Measurements from ENCODE around the gene LCE2D.
"Not testable (repeated sequence)": the region's sequence is repeated elsewhere in the genome, so short reads cannot be mapped to it uniquely, and the experiment has no call there.

The LCE2D gene, protein sequence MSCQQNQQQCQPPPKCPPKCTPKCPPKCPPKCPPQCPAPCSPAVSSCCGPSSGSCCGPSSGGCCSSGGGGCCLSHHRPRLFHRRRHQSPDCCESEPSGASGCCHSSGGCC

DNA sequence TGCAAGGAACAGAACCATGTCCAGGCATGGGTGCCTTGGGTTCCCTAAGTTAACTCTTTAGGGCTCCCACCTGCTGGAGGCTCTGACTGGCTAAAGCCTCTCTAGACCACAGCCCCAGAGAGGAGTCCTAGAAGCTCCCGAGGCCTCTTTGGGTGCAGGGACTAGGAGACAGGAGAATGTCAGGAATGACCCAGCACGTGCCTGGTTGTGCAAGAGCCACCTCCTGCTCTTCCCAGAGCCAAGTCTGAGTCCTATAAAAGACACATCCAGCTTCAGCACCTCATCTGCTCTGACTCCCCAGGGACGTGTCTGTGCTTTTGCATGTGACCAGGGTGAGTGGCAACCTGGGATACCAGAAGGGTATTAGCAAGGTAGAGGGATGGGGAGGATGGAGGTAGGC, at the start of gene LCE2D:
LCE2D (plus strand) TSS at position 283 of the 400 bp plus-strand sequence. CDS start 726 bp downstream, outside the sequence.
- H3K9me3 Mint-ChIP-seq (ENCODE audit: low read depth), result no peaks in the 10 kb centered on the region
- H3K36me3 Mint-ChIP-seq, result no peaks in the 10 kb centered on the region
- H3K27me3 Mint-ChIP-seq, result peaks cover 7% of the 10 kb centered on the region
- no peaks in the 10 kb centered on the region for H3K4me1 Mint-ChIP-seq (ENCODE audit: low read depth)
- H3K27ac Mint-ChIP-seq, result no peak within 1 kb of the TSS
- no peak within 1 kb of the TSS for H3K4me3 Mint-ChIP-seq

DNA sequence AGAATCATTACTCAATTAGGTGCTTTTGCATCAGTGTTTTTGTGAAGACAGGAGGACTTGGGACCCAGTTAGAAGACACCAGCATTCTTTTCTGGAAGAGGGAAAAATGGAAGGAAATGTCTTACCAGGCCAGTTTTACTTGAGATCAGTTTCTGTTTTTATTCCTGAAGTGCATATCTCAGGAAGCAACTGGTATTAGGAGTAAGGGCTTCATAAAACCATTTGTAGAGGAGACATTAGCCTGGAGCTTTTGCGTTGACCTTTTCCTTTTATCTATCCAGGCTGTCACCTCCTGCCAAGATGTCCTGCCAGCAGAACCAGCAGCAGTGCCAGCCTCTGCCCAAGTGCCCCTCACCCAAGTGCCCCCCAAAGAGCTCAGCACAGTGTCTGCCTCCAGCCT, 49.7 kb upstream of the LCE2D start, which contains the start of gene LCE3B:
LCE3B (plus strand) TSS at position 301 of the 400 bp plus-strand sequence; CDS start at position 301, 0 bp downstream.
- no peaks in the 10 kb centered on the region for H3K4me1 Mint-ChIP-seq (ENCODE audit: low read depth)
- H3K36me3 Mint-ChIP-seq, result no peaks in the 10 kb centered on the region
- no peak within 1 kb of the TSS for H3K4me3 Mint-ChIP-seq
- peaks cover 11% of the 10 kb centered on the region for H3K27me3 Mint-ChIP-seq
- peaks cover 3% of the 10 kb centered on the region for H3K9me3 Mint-ChIP-seq (ENCODE audit: low read depth)
- no peak within 1 kb of the TSS for H3K27ac Mint-ChIP-seq

DNA sequence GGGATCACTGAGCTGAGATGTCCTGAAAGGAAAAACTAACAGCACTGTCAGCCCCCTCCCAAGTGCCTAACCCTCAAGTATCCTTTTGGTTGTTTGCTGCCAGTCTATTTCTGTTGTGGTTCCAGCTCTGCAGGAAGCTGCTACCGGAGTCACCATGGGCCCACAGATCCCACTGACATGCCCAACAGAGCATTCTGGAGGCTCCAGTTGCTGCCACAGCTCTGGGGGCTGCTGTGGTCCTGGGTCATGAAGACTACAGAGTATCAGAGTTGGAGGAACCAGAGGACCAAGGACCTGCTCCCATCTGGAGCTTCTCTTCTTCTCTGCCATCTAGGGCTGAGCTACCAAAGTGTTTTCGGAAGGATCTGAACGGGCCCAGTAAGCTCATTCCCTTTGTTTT, 41.2 kb upstream of the LCE2D start:
- H3K36me3 Mint-ChIP-seq, result no peaks in the 10 kb centered on the region
- H3K27ac Mint-ChIP-seq, result no peak overlapping the region
- no peaks in the 10 kb centered on the region for H3K4me1 Mint-ChIP-seq (ENCODE audit: low read depth)
- peaks cover 14% of the 10 kb centered on the region for H3K27me3 Mint-ChIP-seq
- H3K9me3 Mint-ChIP-seq (ENCODE audit: low read depth), result peaks cover 10% of the 10 kb centered on the region
- no peak overlapping the region for H3K4me3 Mint-ChIP-seq

DNA sequence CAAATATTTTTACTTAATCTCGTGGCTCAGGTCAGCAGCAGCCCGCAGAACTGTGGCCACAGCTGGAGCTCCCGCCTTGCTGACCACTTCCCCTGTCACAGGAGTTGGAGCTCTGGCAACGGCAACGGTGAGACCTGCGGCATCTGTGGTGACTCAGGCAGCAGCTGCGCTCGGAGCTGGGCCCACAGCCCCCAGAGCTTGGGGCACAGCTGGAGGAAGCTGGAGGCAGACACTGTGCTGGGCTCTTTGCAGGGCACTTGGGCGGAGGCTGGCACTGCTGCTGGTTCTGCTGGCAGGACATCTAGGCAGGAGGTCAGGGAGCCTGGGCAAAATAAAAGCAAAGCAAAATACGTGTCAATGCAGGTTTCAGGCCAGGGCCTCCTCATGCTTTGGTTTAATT, 40.4 kb upstream of the LCE2D start, which contains the start of gene LCE3A:
LCE3A (minus strand) TSS at position 301 of the 400 bp plus-strand sequence; CDS start at position 301, 0 bp downstream.
- no peaks in the 10 kb centered on the region for H3K4me1 Mint-ChIP-seq (ENCODE audit: low read depth)
- H3K27ac Mint-ChIP-seq, result no peak within 1 kb of the TSS
- no peaks in the 10 kb centered on the region for H3K36me3 Mint-ChIP-seq
- peaks cover 10% of the 10 kb centered on the region for H3K9me3 Mint-ChIP-seq (ENCODE audit: low read depth)
- H3K4me3 Mint-ChIP-seq, result no peak within 1 kb of the TSS
- H3K27me3 Mint-ChIP-seq, result peaks cover 20% of the 10 kb centered on the region

DNA sequence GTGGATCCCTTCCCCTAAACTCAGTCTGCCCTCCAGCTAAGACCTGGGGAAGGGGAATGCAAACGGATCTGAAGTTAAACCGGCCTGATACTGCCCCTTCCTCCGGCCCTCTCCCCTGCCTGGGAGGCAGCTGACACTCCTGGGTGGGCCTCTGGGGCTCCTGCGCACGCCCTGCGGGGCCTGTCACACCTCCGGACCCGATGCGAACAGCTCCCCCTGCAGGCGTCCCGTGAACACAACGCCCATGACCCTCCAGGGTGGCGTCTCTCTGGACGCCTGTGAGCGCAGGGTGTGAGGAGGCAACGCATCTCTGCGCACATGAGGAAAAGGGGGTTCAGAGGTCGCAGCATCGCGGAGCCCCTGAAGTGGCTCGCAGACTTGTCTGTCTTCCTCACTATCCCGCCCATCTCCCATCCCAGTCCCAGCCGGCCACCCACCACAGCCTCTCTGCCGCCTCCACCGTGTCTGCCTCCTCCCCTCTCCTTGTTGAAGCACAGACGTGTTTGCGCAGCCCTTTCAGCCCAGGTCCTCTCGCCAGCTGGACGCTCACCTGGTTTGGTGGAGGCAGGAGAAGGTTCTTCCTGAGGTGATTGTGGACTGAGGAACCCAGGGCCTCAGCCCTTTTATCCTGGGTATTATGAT, 39.9 kb upstream of the LCE2D start:
- no peak overlapping the region for H3K27ac Mint-ChIP-seq
- peaks cover 20% of the 10 kb centered on the region for H3K27me3 Mint-ChIP-seq
- no peak overlapping the region for H3K4me3 Mint-ChIP-seq
- no peaks in the 10 kb centered on the region for H3K4me1 Mint-ChIP-seq (ENCODE audit: low read depth)
- H3K9me3 Mint-ChIP-seq (ENCODE audit: low read depth), result peaks cover 10% of the 10 kb centered on the region
- no peaks in the 10 kb centered on the region for H3K36me3 Mint-ChIP-seq

DNA sequence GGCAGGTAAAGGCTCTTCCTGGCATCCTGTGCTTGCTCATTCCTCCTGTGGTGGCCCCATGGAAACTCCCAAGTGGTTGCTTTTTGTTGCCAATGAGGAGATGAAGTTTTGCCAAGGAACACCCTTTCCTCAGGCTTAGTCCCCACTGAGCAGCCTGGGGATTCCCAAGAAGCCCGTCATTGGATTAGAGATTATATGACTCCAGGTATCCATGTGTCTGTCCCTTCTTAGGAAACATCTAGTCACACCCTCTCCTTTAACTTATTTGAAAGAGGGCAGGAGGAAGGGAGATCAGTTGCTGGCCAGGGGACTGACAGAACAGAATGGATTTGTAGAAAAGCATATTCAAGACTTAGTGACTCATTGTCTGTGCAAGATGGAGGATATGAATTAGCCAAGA, 36.4 kb upstream of the LCE2D start:
- no peak overlapping the region for H3K27ac Mint-ChIP-seq
- H3K27me3 Mint-ChIP-seq, result peaks cover 25% of the 10 kb centered on the region
- H3K4me1 Mint-ChIP-seq (ENCODE audit: low read depth), result no peaks in the 10 kb centered on the region
- no peak overlapping the region for H3K4me3 Mint-ChIP-seq
- H3K36me3 Mint-ChIP-seq, result no peaks in the 10 kb centered on the region
- H3K9me3 Mint-ChIP-seq (ENCODE audit: low read depth), result no peaks in the 10 kb centered on the region

DNA sequence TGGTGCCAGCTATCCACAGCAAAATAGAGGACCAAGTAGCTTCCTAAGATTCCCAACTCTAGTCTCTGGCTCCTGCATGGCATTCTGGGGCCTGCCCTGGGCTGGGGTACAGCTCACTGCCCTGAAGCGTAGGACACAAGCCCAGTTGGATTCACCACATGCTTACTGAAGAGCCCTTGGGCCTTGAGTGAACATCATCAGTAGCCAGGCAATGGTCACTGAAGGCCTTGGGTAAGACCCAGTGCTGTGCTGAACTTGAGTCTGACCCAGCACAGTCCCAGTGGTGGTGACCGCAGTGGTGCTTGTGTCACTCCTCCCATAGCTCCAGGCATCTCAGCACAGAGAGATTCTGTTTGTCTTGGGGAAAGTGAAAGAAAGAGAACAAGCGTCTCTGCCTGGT, 32.6 kb upstream of the LCE2D start:
- Mint-ChIP-seq H3K4me3 (no peak overlapping the region), H3K36me3 (no peaks in the 10 kb centered on the region), H3K9me3 (ENCODE audit: low read depth) (no peaks in the 10 kb centered on the region), H3K27ac (no peak overlapping the region), H3K4me1 (ENCODE audit: low read depth) (no peaks in the 10 kb centered on the region), H3K27me3 (peaks cover 17% of the 10 kb centered on the region)

DNA sequence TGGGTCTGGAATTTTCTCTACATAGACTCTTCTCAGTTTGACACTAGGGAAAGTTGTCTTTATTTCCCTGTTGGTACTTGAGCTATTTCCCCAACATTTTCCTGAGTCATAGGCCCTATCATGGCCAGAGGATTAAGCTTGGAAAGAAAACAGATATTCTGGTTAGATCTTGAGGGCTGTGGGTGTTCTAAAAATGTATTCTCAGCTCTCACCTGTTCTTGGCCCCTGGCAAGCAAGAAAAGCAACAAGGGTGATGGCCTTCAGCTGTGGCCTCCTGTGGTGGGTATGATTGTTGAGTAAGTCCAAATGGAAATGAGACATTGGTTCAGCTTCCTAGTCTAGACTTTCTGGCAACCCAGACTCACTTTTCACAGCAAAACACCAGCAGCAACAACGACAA, 22.8 kb upstream of the LCE2D start:
- no peaks in the 10 kb centered on the region for H3K36me3 Mint-ChIP-seq
- no peak overlapping the region for H3K4me3 Mint-ChIP-seq

DNA sequence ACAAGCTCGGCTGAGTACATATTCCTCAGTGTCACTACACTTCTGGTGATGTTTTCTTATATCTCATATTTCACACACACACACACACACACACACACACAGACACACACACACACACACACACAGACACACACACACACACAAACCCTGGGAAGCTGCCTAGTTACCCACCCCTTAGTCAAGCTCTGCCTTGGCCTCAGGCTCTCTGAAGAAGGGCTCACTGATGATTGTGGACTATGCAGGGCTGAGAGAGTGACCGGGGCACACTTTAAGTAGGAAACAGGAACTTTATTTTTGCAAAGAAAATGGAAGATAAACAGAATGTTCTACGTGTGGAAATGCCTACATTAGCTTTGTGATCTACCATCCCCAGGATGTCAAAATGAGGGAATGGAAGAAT, 19.2 kb upstream of the LCE2D start:
- H3K4me3 Mint-ChIP-seq, result no peak overlapping the region
- H3K9me3 Mint-ChIP-seq (ENCODE audit: low read depth), result peaks cover 6% of the 10 kb centered on the region
- no peak overlapping the region for H3K27ac Mint-ChIP-seq
- H3K27me3 Mint-ChIP-seq, result peaks cover 12% of the 10 kb centered on the region
- no peaks in the 10 kb centered on the region for H3K4me1 Mint-ChIP-seq (ENCODE audit: low read depth)
- H3K36me3 Mint-ChIP-seq, result no peaks in the 10 kb centered on the region

More for the DNA sequence above, 22.8 kb upstream of the LCE2D start:
- Mint-ChIP-seq H3K9me3 (ENCODE audit: low read depth) (peaks cover 7% of the 10 kb centered on the region), H3K27ac (no peak overlapping the region), H3K27me3 (peaks cover 4% of the 10 kb centered on the region), H3K4me1 (ENCODE audit: low read depth) (no peaks in the 10 kb centered on the region)

DNA sequence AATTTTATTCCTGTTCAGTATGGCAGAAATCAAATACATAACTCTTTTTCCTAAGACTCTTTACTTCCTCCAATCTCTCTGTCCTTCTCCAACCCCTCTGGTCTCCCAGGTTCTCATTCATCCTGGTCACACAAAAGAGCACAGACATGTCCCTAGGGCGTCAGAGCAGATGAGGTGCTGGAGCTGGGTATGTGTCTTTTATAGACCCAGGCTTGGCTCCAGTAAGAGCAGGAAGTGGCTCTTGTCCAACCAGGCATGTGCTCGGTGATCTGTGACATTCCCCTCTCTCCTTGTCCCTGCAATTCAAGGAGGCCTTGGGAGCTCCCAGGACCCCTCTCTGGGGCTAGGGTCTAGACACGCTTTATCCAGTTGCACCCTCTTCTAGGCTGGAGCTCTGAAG, 18.0 kb upstream of the LCE2D start:
- Mint-ChIP-seq H3K27ac (no peak overlapping the region), H3K27me3 (peaks cover 13% of the 10 kb centered on the region), H3K4me3 (no peak overlapping the region), H3K36me3 (no peaks in the 10 kb centered on the region), H3K4me1 (ENCODE audit: low read depth) (no peaks in the 10 kb centered on the region), H3K9me3 (ENCODE audit: low read depth) (no peaks in the 10 kb centered on the region)

DNA sequence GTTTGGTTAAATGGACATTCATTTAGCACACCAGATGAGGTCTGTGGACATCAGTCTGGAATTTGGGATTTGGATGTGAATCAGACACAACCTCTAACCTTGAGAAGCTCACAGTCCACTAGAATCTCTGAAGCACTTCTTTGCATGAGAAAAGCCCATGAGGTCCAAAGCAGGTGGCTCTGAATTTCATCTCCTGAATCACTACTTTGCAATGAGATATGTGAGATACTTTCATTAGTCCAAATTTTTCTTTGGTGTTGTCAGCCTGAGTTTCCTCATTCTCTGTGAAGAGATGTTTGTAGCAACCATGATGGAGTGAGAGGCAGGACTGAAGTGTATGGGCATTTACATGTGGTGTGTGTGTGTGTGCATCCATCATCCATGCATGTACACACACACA, 16.5 kb upstream of the LCE2D start:
- Mint-ChIP-seq H3K27ac (no peak overlapping the region), H3K4me3 (no peak overlapping the region), H3K27me3 (peaks cover 14% of the 10 kb centered on the region), H3K9me3 (ENCODE audit: low read depth) (no peaks in the 10 kb centered on the region), H3K36me3 (no peaks in the 10 kb centered on the region), H3K4me1 (ENCODE audit: low read depth) (no peaks in the 10 kb centered on the region)

DNA sequence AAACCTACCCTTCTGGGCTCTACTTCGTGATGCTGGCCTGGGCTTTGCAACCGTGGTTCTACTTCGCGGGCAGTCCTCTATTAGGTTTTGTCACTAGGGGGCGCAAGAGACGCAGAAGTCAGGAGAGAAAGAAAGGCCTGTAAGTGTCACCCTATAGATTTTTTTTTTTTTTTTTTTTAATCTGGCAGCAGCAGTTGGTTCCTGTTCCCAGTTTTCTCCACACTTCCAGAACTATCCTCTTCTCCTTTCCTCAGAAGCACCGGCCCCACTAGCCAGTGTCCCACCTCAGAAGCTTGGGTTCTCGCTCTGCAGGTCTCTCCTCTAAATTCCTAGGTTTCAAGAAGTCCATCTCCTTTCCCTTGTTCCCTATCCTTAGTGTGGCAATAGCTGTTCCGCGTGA, 9.1 kb upstream of the LCE2D start:
- H3K4me1 Mint-ChIP-seq (ENCODE audit: low read depth), result peaks cover 2% of the 10 kb centered on the region
- no peaks in the 10 kb centered on the region for H3K9me3 Mint-ChIP-seq (ENCODE audit: low read depth)
- H3K4me3 Mint-ChIP-seq, result no peak overlapping the region
- H3K27ac Mint-ChIP-seq, result no peak overlapping the region
- peaks cover 6% of the 10 kb centered on the region for H3K27me3 Mint-ChIP-seq
- no peaks in the 10 kb centered on the region for H3K36me3 Mint-ChIP-seq

DNA sequence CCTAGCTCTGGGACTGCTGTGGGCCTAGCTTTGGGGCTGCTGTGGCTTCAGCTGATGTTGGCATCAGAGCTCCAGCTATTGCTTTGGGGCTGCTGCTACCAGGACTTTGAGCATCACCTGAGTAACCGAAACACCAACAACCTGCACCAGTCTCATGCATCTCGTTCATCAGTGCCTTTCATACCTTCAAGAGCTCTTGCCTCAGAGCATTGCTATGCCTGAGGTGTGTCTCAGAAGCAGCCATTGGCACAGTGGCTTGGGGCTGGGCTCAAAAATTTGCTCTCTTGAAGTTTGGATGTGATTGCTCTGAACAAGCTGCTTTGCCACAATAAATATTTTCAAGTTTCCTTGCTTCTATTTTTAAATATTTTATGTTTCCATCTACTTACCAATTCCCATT, 6.7 kb upstream of the LCE2D start:
- H3K36me3 Mint-ChIP-seq, result no peaks in the 10 kb centered on the region
- no peak overlapping the region for H3K27ac Mint-ChIP-seq
- peaks cover 2% of the 10 kb centered on the region for H3K4me1 Mint-ChIP-seq (ENCODE audit: low read depth)
- peaks cover 5% of the 10 kb centered on the region for H3K27me3 Mint-ChIP-seq
- H3K9me3 Mint-ChIP-seq (ENCODE audit: low read depth), result no peaks in the 10 kb centered on the region
- no peak overlapping the region for H3K4me3 Mint-ChIP-seq

DNA sequence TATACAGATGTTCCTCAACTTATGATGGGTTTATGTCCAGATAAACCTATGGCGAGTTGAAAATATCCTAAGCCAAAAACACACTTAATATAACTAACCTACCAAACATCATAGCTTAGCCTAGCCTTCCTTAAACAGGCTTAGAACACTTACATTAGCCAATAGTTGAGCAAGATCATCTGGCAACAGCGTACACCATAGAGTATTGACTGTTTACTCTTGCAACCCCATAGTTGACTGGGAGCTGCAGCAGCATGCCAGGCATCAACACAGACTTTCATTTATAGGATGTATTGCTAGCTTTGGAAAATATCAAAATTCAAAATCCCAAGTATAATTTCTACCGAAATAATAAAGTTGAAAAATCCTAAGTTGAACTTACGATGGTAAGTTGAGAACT, 5.5 kb upstream of the LCE2D start:
- H3K4me1 Mint-ChIP-seq (ENCODE audit: low read depth), result peaks cover 2% of the 10 kb centered on the region
- no peak overlapping the region for H3K27ac Mint-ChIP-seq
- no peak overlapping the region for H3K4me3 Mint-ChIP-seq
- H3K36me3 Mint-ChIP-seq, result no peaks in the 10 kb centered on the region
- H3K9me3 Mint-ChIP-seq (ENCODE audit: low read depth), result no peaks in the 10 kb centered on the region
- peaks cover 4% of the 10 kb centered on the region for H3K27me3 Mint-ChIP-seq

DNA sequence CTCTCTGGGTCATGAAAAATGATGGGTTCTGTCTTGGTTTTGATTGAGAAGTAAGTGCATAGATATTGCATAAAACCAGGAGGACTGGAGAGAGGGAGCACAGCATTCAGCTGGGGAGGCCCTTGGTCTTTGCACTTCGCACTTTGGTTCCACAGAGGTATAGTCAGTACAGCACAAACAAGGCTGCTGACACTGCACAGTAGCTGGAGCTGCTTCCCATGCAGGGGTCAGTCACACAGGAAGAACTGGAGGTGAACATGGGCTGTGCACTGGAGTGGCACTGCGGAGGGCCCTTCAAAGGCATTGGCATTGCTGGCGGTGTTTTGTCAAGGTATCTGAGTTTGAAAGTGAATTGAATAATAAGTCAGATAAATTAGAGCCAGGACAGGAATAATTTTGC, 4.5 kb upstream of the LCE2D start:
- no peak overlapping the region for H3K4me3 Mint-ChIP-seq
- no peak overlapping the region for H3K27ac Mint-ChIP-seq
- H3K9me3 Mint-ChIP-seq (ENCODE audit: low read depth), result no peaks in the 10 kb centered on the region
- H3K36me3 Mint-ChIP-seq, result no peaks in the 10 kb centered on the region
- H3K27me3 Mint-ChIP-seq, result peaks cover 2% of the 10 kb centered on the region
- H3K4me1 Mint-ChIP-seq (ENCODE audit: low read depth), result peaks cover 2% of the 10 kb centered on the region

DNA sequence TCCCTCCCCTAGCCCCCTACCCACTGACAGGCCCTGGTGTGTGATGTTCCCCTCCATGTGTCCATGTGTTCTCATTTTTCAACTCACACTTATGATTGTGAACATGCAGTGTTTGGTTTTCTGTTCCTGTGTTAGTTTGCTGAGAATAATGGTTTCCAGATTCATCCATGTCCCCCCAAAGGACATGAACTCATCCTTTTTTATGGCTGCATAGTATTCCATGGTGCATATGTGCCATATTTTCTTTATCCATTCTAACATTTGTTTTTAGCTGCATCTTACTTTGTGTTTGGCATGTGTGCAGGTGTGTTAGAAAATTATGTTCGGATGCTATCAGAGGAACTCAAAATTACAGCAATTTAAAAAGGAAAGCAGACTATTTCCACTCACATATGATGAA, 3.0 kb downstream of the LCE2D start:
- not testable (repeated sequence) for H3K9me3 Mint-ChIP-seq (ENCODE audit: low read depth); H3K4me3 Mint-ChIP-seq; H3K4me1 Mint-ChIP-seq (ENCODE audit: low read depth); H3K27ac Mint-ChIP-seq; H3K36me3 Mint-ChIP-seq
- H3K27me3 Mint-ChIP-seq, result peaks cover 13% of the 10 kb centered on the region

All from activated naive CD8-positive, alpha-beta T cell (primary cell).